HG03064 (cell line): Measurements from ENCODE around the gene EYA3.

ENCODE experiments used
- ATAC-seq: cut with Tn5 transposase; IDR thresholded peaks from one replicate; pipeline ENCODE4 v1.9.1; 2021; ENCODE audit warnings: low read depth; ENCODE audit not compliant: unreplicated experiment

EYA3 gene

GRCh38 chr1:27949027-27949426, 139.4 kb downstream of the EYA3 start:
- no peak for ATAC-seq

- no peak for ATAC-seq
Measured at GRCh38 chr1:27945020-27945419, 143.4 kb downstream of the EYA3 start.

GRCh38 chr1:27941671-27942540, 146.5 kb downstream of the EYA3 start:
- no peak for ATAC-seq

GRCh38 chr1:27940870-27941560, 147.4 kb downstream of the EYA3 start:
- no peak for ATAC-seq

DNA sequence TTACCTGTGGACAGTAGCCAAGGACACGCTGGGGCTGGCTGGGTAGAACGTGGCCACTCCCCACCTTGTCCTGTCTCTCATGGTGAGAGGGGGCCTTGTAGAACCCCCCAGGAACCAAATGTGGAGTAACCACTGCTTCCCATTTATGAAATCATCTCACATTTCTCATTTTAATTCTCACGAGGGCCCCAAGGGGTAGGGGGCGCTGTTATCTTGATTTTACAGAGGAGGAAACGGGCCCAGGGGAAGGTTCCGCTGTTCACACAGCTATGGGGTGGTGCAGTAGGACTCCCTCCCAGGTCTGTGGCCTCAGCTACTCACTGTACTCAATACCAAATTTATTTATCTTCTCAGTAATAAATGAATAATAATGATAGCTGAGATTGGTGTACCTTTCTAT, 148.1 kb downstream of the EYA3 start:
- no peak for ATAC-seq

- ATAC-seq = no peak
Measured at GRCh38 chr1:27938488-27938887, 149.9 kb downstream of the EYA3 start.

DNA sequence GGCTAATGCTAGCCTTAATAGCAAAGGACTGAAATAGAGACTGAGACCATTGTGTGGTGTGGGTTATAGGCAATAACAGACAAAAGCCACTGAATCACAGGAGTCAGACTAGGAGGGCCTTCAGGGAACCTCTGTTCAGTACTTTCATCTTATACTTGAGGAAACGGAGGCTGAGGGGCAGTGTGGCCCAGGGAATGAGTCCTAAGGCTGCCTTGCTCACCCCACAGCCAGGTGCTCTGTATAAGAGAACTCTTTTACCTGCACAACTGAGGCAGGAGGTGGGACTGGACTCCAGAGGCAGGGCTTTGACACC, 150.9 kb downstream of the EYA3 start:
- ATAC-seq = no peak

- ATAC-seq = no peak
Measured at GRCh38 chr1:27936370-27936769, 152.0 kb downstream of the EYA3 start.

GRCh38 chr1:27935721-27936120, 152.7 kb downstream of the EYA3 start:
- ATAC-seq = no peak

DNA sequence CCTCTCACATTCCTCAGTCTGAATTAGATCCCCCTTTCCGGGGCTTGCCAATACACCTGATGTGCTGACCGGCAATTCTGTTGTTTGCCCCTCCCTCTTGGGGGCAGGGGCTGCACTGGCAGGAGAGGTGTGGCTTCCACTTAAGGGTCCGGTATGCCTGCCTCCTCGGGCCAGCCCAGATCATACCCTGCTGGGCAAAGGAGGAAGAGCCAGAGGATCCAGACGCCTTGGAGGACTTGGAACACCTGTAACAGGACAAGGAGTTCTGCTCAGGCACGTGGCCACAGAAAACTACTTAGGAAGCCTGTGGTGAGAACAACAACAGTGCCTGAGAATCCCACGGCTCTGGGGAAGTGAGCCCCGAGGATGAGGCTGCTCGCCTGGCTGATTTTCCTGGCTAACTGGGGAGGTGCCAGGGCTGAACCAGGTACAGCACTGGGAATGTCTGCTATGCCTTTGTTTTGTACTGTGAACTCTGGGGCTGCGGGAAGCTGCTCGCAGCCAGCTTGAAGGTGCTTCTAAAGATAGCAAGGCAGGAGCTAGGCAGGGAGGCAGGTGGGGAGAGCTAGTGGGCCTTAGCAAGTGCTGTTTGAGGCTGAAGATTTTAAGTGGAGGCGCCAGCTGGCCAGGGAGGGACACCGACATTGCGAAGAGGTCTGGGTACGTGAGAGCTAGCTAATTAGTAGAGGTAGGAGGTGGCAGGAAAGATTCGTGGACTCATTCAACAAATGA, 153.4 kb downstream of the EYA3 start, which contains the start of gene SMPDL3B:
SMPDL3B (plus strand) TSS at position 183 of the 732 bp plus-strand sequence; CDS start at position 367, 184 bp downstream.
- no peak for ATAC-seq

- no peak for ATAC-seq
Measured at GRCh38 chr1:27931759-27932158, 156.7 kb downstream of the EYA3 start.

DNA sequence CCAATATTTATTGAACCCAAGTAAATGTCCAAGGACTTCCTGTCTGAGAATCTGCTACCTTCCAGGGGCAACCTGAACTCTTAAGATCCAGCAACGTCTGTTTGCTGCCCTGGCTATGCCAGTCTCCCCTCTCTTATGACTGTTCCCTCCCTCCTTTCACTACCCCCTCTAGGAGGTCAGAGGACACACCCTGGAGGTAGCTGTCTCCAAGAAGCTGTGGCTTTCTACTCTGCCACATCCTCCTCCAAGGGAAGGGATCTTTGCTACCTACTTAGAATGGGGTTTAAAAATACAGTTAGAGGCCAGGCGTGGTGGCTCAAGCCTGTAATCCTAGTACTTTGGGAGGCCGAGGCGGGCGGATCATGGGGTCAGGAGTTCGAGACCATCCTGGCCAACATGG, 157.2 kb downstream of the EYA3 start:
- no peak for ATAC-seq

GRCh38 chr1:27928216-27928954, 160.0 kb downstream of the EYA3 start:
- ATAC-seq = no peak

DNA sequence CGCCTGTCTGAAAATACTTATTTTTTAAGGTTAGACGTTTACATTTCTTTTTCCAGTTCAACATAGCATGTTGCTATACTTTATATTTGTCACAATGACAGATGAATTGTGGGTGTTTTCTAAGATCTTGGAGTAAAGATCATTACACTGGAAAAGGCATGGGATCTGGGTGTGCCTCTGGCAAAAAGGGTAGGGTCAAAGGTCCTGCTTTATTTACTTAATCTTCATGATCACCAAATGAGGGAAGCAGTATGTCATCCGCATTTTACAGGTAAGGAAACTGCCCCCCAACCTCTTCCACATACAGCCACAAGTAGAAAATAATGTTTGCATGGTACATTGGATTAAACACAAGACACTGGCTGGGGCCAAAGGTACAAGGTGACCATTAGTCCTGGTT, 166.1 kb downstream of the EYA3 start:
- no peak for ATAC-seq
